Smooth muscle cell (in vitro differentiated cells): ENCODE data around the gene UCP2. TPM values are rescaled to one million over a fixed set of nuclear protein-coding genes. Genes with fewer than 3 reads are reported as not detected.

Experiments used
- DNase-seq: peaks from one replicate; lab custom pipeline; 2025; ENCODE audit not compliant: unreplicated experiment; lab: John Stamatoyannopoulos, UW
- H2AFZ ChIP-seq: fragments of 200-600 bp; sonication (generic); 2 replicates; pipeline ENCODE4 v1.6.0; 2016; ENCODE audit warnings: antibody characterized with exemption, low read depth, mild to moderate bottlenecking
- H3F3A ChIP-seq: fragments of 200-600 bp; sonication (generic); 2 replicates; pipeline ENCODE4 v1.6.0; 2017; ENCODE audit warnings: antibody characterized with exemption, low read depth
- H3K27ac ChIP-seq: fragments of 200-600 bp; sonication (generic); 2 replicates; pipeline ENCODE4 v1.5.1; 2016; ENCODE audit warnings: low read depth, mild to moderate bottlenecking
- H3K27me3 ChIP-seq: fragments of 200-600 bp; sonication (generic); 2 replicates; pipeline ENCODE4 v1.6.1; 2016; ENCODE audit warnings: low read depth, mild to moderate bottlenecking
- H3K36me3 ChIP-seq: fragments of 200-600 bp; sonication (generic); 2 replicates; pipeline ENCODE4 v1.5.1; 2016; ENCODE audit warnings: low read depth
- H3K4me1 ChIP-seq: fragments of 200-600 bp; sonication (generic); 2 replicates; pipeline ENCODE4 v1.5.1; 2016; ENCODE audit warnings: low read depth
- H3K4me2 ChIP-seq: fragments of 200-600 bp; sonication (generic); 2 replicates; pipeline ENCODE4 v1.6.0; 2016; ENCODE audit warnings: mild to moderate bottlenecking
- H3K4me3 ChIP-seq: fragments of 200-600 bp; sonication (generic); 2 replicates; pipeline ENCODE4 v1.5.1; 2016; ENCODE audit warnings: mild to moderate bottlenecking
- H3K79me2 ChIP-seq: fragments of 200-600 bp; sonication (generic); 2 replicates; pipeline ENCODE4 v1.6.0; 2016; ENCODE audit warnings: low read depth, mild to moderate bottlenecking
- H3K9ac ChIP-seq: fragments of 200-600 bp; sonication (generic); 2 replicates; pipeline ENCODE4 v1.6.0; 2016; ENCODE audit warnings: low read depth
- H3K9me3 ChIP-seq: fragments of 200-600 bp; sonication (generic); replicated peaks from 2 replicates; pipeline ENCODE4 v1.5.1; 2016; ENCODE audit warnings: low read depth
- H4K20me1 ChIP-seq: fragments of 200-600 bp; sonication (generic); 2 replicates; pipeline ENCODE4 v1.6.0; 2016; ENCODE audit warnings: low read depth
- CTCF ChIP-seq: fragments of 200-600 bp; sonication (generic); IDR thresholded peaks from 2 replicates; pipeline ENCODE4 v1.5.1; 2017; ENCODE audit warnings: borderline replicate concordance, mild to moderate bottlenecking, antibody characterized with exemption; ENCODE audit not compliant: insufficient read depth, poor library complexity, severe bottlenecking
- WGBS: methylation state at CpG from one replicate; pipeline ENCODE4 v1.1.7; 2016; ENCODE audit warnings: low lambda C conversion rate; 5-methylcytosine and 5-hydroxymethylcytosine counted together
- polyA plus RNA-seq: library from polyadenylated mRNA; unstranded; fragments of >200 nt; fragmentation: Nextera tagmentation; extraction: Ambion mirVana; gene quantifications from 2 replicates; pipeline ENCODE4 v1.2.1, GENCODE V29; 2016
- total RNA-seq: library from RNA; depleted of rRNA; stranded (reverse); fragments of >200 nt; gene quantifications from 2 replicates; pipeline ENCODE4 v1.2.3, GENCODE V29; 2014

Gene UCP2
- total and polyA plus RNA-seq, 2 experiments from 2014 or later, result 0.67 to 8.2 TPM

GRCh38 chr11:74017631-74018030, 35.0 kb upstream of the UCP2 start:
- peaks cover 7% of the 10 kb centered on the region for H3K4me1 ChIP-seq
- peaks cover 8% of the 10 kb centered on the region for H3F3A ChIP-seq
- H3K4me2 ChIP-seq, result no peak overlapping the region
- no peak overlapping the region for H2AFZ ChIP-seq
- H3K36me3 ChIP-seq, result no peaks in the 10 kb centered on the region
- TF ChIP-seq CTCF, result no peak
- H3K4me3 ChIP-seq, result no peak overlapping the region
- H3K9me3 ChIP-seq, result no peaks in the 10 kb centered on the region
- no peak overlapping the region for H3K27ac ChIP-seq
- H3K27me3 ChIP-seq, result no peaks in the 10 kb centered on the region
- no peaks in the 10 kb centered on the region for H3K79me2 ChIP-seq
- 94% methylated on average over 3 of the region's 3 CpGs for WGBS
- no peak for DNase-seq
- H3K9ac ChIP-seq, result no peak overlapping the region
- no peaks in the 10 kb centered on the region for H4K20me1 ChIP-seq

- WGBS, result 96% methylated on average over 5 of the region's 5 CpGs
- H4K20me1 ChIP-seq, result no peaks in the 10 kb centered on the region
- no peaks in the 10 kb centered on the region for H3K36me3 ChIP-seq
These were observed 33.5 kb upstream of the UCP2 start for GRCh38 chr11:74015919-74016684.

GRCh38 chr11:74014880-74015279, 32.2 kb upstream of the UCP2 start:
- Histone ChIP-seq H2AFZ (no peak overlapping the region), H3F3A (peaks cover 8% of the 10 kb centered on the region), H3K9ac (no peak overlapping the region), H3K27me3 (no peaks in the 10 kb centered on the region), H3K4me1 (peaks cover 7% of the 10 kb centered on the region), H3K79me2 (no peaks in the 10 kb centered on the region), H3K27ac (no peak overlapping the region), H3K4me3 (no peak overlapping the region), H3K36me3 (no peaks in the 10 kb centered on the region), H4K20me1 (no peaks in the 10 kb centered on the region), H3K9me3 (no peaks in the 10 kb centered on the region), H3K4me2 (no peak overlapping the region)
- no peak for TF ChIP-seq CTCF
- WGBS, result 95% methylated on average over 2 of the region's 2 CpGs
- DNase-seq, result no peak

More at GRCh38 chr11:74015919-74016684, 33.5 kb upstream of the UCP2 start:
- DNase-seq, result no peak
- Histone ChIP-seq H2AFZ (no peak overlapping the region), H3K27me3 (no peaks in the 10 kb centered on the region), H3K27ac (no peak overlapping the region), H3F3A (peaks cover 8% of the 10 kb centered on the region), H3K79me2 (no peaks in the 10 kb centered on the region), H3K4me3 (no peak overlapping the region), H3K4me1 (peaks cover 7% of the 10 kb centered on the region), H3K9me3 (no peaks in the 10 kb centered on the region), H3K9ac (no peak overlapping the region), H3K4me2 (no peak overlapping the region)
- no peak for TF ChIP-seq CTCF

GRCh38 chr11:74013141-74013540, 30.5 kb upstream of the UCP2 start:
- TF ChIP-seq CTCF, result no peak
- Histone ChIP-seq H3K36me3 (no peaks in the 10 kb centered on the region), H4K20me1 (no peaks in the 10 kb centered on the region), H3K4me3 (no peak overlapping the region), H3K9ac (no peak overlapping the region), H3F3A (no peaks in the 10 kb centered on the region), H3K79me2 (no peaks in the 10 kb centered on the region), H3K4me2 (no peak overlapping the region), H3K4me1 (no peaks in the 10 kb centered on the region), H2AFZ (no peak overlapping the region), H3K9me3 (no peaks in the 10 kb centered on the region), H3K27me3 (no peaks in the 10 kb centered on the region), H3K27ac (no peak overlapping the region)
- DNase-seq, result no peak
- 98% methylated on average over 8 of the region's 8 CpGs for WGBS
